Kidney capillary endothelial cell (primary cell): ENCODE results near the gene UCHL3.

Experiments
- DNase-seq: peaks from one replicate; pipeline ENCODE4 v3.0.0-alpha.2; 2018; ENCODE audit warnings: low spot score

The UCHL3 gene

DNA sequence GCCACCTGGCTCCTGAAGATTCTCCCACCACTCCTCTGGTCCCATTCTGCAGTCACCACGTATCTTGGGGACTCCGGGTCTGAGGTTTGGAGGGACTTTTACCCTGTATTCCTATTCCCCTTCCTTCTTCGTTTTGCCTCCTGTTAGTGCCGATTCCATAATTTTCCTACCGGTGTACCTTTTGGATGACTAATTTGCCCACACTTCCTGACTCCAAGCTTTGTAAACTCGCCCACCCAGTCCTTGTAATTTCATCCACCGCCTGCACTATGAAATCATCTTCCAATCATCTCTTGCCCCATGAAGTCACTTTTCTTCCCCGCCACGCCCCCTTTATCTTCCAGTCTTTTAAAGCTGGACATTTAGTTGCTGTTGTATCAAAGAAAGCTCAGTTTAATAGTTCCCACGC is 572 bp downstream of the UCHL3 start:
- DNase-seq: peak; percentile 34

DNA sequence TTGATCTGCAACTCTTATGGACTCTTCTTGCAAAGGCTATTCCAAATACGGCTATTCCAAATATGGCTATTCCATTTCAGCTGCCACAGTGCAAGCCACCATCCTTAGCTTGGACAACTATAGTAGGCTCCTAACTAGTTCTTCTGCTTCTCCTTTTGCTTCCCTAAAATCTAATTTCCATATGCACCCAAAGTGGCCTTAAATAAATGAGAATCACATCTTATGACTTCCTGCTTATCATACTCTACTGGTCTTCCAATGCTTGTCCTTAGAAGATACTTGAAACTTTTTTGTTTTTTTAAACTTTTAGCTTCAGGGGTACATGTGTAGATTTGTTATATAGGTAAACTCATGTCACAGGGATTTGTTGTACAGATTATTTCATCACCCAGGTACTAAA is 4.9 kb downstream of the UCHL3 start:
- DNase-seq: no peak

DNA sequence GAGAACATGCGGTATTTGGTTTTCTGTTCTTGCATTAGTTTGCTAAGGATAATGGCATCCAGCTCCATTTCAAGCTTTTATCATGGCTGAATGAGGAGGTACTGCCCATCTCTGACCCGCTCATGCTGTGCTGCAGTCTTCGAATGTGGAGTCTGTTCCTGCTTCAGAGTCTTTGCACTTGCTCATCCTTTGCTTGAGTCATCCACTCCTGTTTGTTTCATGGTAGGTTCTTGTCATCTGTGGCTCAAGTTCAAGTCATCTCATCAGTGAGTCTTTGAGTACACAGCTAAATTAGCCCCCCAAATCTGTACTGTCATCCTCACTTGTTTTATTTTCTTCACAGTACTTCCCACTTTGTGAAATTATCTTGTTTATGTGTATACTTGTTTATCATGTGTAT is 5.4 kb downstream of the UCHL3 start:
- no peak for DNase-seq

DNA sequence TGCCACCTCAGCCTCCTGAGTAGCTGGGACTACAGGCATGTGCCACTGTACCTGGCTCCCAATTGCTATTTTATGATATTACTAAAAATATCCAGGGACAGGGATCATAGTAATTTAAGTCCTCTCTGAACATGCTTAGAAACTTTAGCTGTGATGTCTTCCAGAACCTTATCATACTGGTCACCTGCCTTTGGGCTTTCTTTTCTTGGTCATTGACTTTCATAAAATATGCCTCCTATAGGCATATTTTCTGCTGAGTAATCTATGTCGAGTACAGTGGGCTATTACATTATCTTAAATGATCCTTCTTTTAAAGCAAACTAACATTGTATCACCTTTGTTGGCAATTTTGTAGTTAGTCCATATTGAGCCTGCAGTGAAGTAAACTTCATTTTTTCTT is 6.2 kb downstream of the UCHL3 start:
- no peak for DNase-seq

DNA sequence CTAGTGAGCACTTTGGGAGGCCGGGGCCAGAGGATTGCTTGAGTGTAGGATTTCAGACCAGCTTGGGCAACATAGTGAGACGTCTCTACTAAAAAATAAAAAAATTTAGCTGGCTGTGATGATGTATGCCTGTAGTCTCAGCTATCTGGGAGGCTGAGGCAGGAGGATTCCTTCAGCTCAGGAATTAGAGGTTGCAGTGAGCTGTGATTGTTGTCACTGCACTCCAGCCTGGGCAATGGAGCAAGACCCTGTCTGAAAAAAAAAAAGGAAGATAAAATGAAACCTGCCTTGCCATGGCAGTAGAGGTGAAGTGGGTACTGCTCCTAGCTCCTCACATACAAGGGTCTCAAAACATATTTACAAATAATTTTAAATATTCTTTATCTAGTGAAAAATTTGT is 7.4 kb downstream of the UCHL3 start:
- no peak for DNase-seq

DNA sequence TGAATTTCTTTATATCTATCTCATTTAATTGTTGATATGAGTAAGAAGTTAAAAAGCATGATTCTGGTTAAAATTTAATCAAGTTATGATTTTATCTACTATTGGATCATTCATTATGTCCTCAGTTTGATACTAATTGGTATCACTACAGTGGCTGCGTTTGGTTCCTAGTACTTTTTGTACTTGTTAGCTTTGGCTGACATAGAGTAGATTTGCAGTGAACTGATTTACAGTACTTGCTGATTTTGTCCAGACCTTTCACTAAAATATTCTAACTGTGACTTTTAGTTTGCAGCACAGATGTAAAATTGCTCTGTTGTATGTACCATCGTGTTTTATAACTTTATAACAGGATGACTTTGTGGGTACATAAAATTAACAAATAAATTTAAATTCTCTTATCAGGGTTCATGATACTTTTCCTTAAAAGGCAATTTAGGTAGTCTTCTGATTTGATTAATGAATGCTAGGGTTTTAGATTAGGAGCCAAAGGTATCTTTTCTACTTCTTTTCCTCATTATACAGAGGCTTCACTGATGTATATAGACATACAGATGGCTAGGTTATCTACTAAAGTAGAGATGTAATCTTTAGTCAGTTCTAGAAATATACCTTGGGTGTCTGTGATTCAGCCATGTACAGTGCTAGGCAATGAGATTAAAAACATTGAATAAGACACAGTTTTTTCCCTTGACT is 8.7 kb downstream of the UCHL3 start:
- DNase-seq: no peak

DNA sequence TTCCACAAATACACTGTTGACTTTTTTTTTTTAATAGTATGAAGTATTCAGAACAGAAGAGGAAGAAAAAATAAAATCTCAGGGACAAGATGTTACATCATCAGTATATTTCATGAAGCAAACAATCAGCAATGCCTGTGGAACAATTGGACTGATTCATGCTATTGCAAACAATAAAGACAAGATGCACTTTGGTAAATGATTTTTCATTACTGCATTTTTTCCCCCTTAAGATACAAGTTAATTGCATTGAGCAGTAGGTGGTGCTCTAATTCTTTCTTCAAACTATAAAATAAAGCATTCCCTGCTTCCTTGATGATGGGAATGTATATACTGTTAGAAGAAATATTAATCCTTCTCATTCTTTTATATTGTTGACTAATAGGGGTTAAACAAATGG is 17.1 kb downstream of the UCHL3 start:
- peak; percentile 56 for DNase-seq

DNA sequence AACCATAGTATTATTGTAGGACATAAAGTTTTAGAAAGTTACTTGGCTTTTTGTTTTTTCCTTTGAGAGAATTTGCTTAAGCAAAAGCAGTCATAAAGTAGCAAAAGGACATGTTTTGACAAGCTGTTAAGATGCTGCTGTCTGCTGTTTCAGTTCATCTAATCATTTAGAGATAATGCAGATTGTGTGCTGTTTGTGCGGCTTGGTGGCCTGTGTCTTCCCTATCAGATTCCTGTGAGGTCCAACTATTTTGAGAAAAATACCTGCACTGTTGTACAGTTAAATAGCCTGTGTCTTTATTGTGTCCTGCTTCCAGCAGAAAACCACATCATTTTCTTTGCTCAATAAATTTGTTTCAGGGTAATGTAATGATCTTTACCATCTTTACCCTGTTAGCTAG is 20.0 kb downstream of the UCHL3 start:
- no peak for DNase-seq

DNA sequence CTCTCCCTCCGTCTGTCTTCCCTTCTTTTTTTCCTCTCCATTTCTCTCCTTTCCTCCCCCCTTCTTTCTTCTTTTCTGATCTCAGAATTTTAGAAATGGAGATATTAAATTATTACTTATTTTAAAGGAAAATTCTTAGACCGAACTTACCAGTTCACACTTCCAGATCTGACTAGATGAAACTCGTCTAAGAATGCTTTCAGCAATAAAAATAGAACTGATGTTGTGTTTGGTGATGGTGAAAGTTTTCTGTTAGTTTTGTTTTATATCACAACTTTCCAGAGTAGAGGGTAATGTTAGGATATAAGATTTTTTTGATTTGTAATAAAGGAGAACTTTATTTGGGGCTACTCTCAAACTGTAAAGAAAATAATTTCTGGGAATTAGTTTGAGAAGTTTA is 29.9 kb downstream of the UCHL3 start:
- DNase-seq: no peak

DNA sequence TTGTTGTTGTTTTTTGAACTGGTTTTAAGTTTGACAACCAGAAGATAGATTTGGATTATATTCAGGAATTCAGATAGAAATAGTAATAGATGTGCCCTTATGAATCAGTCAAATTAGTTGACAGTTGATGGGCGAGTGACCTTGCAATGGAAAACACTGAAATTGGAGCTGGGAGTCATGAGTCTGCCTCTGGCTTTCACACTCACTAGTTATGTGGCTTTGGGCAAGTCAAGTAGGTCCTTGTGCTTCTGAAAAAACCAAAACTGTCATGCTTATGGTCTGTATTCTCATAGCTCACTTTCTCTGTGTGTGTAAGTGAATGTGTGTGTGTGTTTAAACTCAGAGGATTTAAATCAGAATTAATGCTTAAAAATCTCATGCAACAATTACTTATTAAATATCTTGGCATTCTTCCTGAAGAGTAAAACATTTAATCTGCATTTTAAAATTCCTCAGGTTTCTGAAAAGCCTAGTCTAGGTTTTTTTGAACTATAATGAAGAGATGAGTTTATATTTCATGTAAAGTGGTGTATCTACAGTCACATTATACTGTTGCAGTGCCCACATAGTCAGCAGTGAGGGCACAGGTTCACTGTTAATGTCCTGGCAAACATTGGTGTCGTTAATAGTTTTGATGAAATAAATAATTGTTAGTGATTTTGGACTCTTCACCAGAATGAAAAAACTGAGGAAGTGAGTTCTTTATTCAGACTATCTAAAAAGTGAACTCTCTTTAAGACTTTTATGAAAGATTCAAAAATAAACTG is 32.5 kb downstream of the UCHL3 start:
- DNase-seq: no peak

DNA sequence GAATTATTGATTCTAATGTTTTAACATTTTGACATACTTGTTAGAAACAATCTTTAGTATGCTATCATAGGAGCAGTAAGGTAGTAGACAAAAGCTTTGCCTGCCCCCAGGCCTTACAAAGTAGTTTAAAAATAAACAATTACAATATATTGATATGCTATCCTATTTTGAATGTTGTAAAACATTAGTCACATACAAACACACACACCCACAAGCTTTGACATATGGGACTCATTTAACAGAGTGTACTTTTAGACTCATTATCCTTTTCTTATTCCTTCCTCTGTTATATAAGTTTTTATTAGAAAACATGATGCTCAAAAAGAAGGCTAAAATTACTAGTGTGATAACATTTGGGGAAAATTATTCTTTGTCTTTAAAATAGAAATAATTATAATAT is 33.5 kb downstream of the UCHL3 start:
- DNase-seq: no peak

DNA sequence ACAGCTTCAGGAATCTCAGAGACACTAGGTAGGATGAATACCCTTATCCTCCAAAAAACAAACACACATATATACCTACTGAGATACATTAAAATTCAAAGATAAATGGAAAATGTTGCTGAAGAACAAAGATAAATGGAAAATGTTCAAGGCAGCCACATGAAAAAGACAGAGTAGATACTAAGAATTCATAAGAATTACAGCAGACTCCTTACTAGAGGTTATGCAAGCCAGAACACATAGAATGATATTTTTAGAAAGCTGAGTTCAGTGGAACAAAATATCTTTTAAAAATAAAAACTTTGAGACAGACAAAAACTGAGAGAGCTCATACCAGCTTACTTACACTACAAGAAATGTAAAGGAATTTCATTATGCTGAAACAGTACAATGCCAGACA is 35.6 kb downstream of the UCHL3 start:
- DNase-seq: no peak

DNA sequence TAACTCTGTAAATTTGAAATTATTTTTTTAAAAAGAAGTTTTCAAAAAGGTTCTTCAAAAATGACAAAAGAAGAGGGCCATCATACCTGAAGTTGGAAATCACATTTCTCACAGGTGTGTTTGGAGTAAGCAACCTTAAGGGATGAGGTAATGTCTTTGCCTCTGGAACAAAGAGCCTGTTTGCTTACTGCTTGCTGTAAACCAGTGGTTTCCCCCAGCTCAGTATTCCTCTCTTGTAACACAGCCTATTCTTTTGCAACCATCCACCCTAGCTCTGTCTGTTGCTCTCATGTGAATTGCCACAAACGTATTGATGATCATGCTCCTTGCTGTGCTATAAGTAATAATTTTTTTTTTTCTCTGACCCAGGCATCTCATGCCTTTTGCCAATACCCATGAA is 38.1 kb downstream of the UCHL3 start:
- no peak for DNase-seq

DNA sequence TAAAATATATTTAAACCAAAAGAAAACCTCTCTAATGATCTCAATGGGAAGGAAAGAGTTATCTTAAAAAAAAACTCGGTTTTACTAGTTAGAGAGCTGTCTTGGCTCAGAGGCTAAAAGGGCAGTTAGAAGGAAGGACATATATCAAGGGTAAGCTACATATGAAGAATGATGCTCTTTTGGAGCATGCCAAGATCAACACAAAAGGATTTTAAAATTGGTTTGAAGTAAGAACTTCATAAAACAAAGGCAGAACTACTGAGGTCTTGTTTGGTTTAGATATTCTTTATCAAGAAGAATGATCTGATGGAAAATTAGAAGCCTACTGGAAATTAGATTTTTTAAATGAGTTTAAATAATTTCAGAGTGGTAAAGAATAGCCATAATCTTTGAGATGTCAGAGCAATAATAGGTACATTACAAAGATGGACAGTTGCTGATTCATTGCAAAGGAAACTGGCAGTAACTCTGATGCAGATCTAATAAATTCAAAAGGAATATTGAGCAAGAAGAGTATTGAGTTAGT is 47.1 kb downstream of the UCHL3 start:
- DNase-seq: no peak

DNA sequence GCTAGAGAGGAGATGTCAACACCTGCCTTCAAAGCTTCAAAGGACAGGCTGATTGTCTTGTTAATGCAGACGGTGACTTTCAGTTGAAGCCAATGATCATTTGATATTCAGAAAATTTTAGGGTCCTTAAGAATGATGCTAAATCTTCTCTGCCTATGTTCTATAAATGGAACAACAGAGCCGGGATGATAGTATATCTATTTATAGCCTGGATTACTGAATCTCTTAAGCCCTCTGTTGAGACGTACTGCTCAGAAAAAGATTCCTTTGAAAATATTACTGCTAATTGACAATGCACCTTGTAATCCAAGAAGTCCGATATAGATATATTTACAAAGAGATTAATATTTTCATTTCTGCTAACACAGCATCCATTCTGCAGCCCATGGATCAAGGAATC is 50.8 kb downstream of the UCHL3 start:
- no peak for DNase-seq

DNA sequence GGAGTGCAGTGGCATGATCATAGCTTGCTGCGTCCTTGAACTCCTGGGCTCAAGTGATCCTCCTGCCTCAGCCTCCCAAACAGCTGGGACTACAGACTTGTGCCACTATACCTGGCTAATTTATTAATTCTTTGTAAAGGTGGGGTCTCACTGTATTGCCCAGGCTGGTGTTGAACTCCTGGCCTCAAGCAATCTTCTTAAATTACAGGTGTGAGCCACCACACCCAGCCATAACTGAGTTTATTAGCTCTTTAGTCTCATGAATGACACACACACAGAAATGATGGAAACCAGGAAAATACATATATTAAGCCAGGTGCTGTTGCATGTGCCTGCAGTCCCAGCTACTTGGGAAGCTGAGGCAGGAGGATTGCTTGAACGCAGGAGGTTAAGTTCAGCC is 53.4 kb downstream of the UCHL3 start:
- DNase-seq: no peak

DNA sequence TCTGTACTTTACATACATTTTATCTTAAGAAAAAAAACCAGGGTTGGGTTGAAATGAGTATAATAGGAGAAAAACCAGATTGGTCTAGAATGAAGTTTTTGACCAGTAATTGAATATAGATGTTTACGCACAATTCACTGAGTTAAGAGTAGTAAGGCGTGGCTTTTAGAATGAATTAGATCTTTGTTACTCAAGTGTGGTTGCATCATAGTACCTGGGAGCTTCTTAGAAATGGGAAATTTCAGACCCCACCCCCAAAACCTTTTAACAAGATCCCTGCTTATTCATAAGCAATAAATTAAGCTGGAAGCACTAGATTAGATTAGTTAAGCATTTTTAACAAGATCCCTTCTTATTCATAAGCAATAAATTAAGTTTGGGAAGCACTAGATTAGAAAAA is 57.9 kb downstream of the UCHL3 start:
- no peak for DNase-seq

DNA sequence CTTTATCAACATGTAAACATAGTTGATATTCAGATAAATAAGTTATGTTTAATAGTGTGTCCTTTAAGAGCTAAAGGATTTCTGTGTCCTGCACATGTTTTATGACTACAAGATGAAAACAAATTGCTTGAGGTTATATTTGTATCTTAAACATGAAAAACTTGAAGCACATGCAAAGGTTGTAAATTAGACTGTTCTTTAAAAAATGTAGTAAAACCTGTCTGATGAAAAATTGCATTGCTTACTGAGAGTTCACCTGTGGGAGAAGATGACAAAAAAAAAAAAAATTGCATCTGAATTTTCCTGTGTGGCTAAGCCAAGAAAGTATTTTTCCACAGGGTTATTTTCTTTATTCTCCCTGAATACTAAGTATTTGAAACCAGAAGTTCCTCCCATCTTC is 60.9 kb downstream of the UCHL3 start:
- DNase-seq: no peak

DNA sequence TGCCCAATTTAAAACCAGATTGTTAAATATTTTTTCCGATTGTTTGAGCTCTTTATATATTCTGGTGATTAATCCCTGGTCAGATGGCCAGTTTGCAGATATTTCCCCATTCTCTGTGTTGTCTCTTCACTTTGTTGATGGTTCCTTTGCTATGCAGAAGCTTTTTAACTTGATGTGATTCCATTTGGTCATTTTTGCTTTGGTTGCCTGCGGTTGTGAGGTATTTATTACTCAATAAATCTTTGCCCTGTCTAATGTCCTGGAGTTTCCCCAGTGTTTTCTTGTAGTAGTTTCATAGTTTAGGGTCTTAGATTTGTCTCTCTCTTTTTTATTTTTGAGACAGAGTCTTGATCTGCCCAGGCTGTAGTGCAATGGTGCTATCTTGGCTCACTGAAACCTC is 62.8 kb downstream of the UCHL3 start:
- DNase-seq: no peak

DNA sequence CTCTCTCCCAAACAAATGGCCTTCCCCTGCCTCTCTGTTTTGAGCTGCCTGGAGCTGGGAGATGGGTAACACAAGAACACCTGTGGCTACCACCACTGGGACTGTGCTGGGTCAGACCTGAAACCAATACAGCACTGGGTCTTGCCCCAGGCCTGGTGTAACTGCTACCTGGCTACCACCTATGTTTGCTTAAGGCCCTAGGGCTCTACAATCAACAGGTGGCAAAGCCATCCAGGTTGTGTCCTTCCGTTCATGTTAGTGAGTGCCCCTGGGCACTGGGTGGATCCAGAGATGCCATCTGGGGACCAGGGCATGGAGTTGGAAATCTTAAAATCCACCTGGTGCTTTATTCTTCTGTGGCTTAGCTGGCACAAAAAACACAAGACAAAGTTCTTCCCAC is 67.6 kb downstream of the UCHL3 start:
- no peak for DNase-seq

DNA sequence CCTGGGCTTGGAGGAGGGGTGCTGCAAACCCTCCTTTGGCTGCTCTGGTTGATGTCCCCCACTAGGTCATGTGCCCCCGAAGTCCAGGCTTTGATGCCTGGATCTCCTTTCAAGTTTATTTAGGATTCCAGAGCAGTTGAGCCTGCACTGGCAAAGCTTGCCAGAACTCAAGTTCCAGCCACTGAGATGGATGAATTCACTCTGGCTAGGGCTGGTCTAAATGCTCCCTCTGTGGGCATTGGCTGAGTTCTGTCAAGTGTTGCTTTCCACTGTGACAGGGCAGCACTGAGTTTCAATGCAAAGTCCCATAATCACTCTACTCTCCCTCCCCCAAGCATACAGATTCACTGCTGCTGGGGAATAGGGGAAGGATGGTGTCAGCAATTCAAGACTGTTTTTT is 68.7 kb downstream of the UCHL3 start:
- DNase-seq: no peak

DNA sequence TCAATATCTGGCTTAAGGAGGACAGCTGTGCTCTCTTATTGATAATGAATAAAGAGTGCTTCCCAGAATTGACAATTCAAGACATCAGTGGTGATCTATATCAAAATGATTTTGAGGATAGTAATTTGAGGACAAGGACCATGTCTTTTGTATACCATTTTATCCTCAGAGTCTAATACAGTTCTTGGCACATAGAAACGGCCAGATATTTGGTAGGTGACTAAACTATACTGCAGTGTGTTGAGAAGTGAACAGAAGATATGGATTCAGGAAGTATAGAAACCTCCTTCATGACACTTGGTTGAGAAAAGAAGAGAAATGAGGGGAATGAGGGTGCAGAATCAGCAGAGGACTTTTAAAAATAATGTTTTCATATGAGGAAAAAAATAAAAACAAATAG is 70.4 kb downstream of the UCHL3 start:
- no peak for DNase-seq

DNA sequence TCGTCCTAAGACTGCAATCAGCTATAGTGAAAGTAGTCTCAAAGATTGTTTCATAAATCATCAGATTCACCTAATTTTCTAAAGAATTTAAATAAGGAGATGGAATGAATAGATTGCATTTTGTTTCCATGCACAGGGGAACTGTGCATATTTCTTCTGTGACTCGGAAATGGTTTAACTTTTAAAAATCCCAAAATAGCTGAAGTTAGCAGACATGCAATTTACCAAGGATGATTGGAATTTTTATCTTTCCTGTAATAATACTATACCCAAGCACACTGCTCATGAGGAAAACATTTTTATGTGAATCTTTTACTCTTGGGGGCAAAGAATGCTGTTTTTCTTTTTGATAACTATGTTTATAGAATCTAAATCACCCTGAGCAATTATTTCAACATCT is 71.6 kb downstream of the UCHL3 start:
- DNase-seq: no peak

DNA sequence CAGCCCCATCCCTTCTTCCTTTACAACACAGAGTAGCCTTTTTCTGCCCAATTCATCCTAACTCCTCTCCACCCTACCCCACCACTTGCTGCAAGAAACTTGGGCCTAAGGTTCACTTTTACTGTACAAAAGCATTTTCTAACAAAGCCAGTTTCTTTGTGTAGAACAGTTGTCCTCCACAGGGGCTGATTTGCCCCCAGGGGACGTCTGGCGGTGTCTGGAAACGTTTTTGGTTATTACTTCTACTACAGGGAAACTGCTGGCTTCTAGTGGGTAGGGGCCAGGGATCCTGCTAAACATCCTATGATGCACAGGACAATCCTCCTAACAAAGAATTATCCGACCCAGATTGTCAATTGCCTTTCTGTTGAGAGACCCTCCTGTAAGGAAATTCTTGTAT is 79.2 kb downstream of the UCHL3 start:
- no peak for DNase-seq
